HTR-8/SVneo (cell line): ENCODE results near the gene JPT1.

ENCODE experiments used
- DNase-seq: peaks from one replicate; pipeline ENCODE4 v3.0.0; 2011; ENCODE audit warnings: low spot score, mixed read lengths; ENCODE audit not compliant: insufficient read length
- FAIRE-seq: peaks from 2 replicates; lab custom pipeline; 2011; peaks lifted over from hg19 to GRCh38; lab: Jason Lieb, UNC

The JPT1 gene

GRCh38 chr17:75088465-75089417 lies 65.6 kb downstream of the JPT1 start:
- DNase-seq, result no peak
- no peak for FAIRE-seq

GRCh38 chr17:75087558-75088453 lies 66.5 kb downstream of the JPT1 start, which contains the start of gene SLC16A5:
SLC16A5 (plus strand) TSS chr17:75087954; CDS start chr17:75093637, 5,683 bp downstream.
- FAIRE-seq (peak; percentile 83), DNase-seq (peak; percentile 97)

GRCh38 chr17:75087182-75087557 lies 67.1 kb downstream of the JPT1 start:
- no peak for FAIRE-seq
- DNase-seq, result no peak

- FAIRE-seq (no peak), DNase-seq (no peak)
These were observed 67.7 kb downstream of the JPT1 start for GRCh38 chr17:75086496-75087181.
